Transverse colon (tissue), 4 donors: ENCODE data around the gene GRIK4.

Experiments used
- CTCF ChIP-seq, 5 experiments: fragments of 200-600 bp in 3 of 5; fragments of 450-650 bp in 2 of 5; sonication (generic) in 3 of 5; IDR thresholded peaks; 1 replicate in 2 of 5; 2 replicates in 3 of 5; pipeline ENCODE4 v1.5.1; 2016 to 2017; ENCODE audit warnings: antibody characterized with exemption in 5 of 5, inconsistent platforms in 3 of 5, mild to moderate bottlenecking in 2 of 5, moderate library complexity in 1 of 5
- EP300 ChIP-seq: sonication (generic); formaldehyde crosslinking; IDR thresholded peaks from one replicate; pipeline ENCODE4 v1.6.1; 2017; ENCODE audit warnings: antibody characterized with exemption, low read depth
- POLR2A ChIP-seq: fragments of 450-650 bp; IDR thresholded peaks from one replicate; pipeline ENCODE4 v1.6.1; 2016; ENCODE audit warnings: antibody characterized with exemption, mild to moderate bottlenecking, moderate library complexity
- POLR2AphosphoS5 ChIP-seq, 3 donors: sonication (generic); formaldehyde crosslinking; IDR thresholded peaks; one replicate each; pipeline ENCODE4 v1.6.1; 2016; ENCODE audit warnings: antibody characterized with exemption in 3 of 3

DNA sequence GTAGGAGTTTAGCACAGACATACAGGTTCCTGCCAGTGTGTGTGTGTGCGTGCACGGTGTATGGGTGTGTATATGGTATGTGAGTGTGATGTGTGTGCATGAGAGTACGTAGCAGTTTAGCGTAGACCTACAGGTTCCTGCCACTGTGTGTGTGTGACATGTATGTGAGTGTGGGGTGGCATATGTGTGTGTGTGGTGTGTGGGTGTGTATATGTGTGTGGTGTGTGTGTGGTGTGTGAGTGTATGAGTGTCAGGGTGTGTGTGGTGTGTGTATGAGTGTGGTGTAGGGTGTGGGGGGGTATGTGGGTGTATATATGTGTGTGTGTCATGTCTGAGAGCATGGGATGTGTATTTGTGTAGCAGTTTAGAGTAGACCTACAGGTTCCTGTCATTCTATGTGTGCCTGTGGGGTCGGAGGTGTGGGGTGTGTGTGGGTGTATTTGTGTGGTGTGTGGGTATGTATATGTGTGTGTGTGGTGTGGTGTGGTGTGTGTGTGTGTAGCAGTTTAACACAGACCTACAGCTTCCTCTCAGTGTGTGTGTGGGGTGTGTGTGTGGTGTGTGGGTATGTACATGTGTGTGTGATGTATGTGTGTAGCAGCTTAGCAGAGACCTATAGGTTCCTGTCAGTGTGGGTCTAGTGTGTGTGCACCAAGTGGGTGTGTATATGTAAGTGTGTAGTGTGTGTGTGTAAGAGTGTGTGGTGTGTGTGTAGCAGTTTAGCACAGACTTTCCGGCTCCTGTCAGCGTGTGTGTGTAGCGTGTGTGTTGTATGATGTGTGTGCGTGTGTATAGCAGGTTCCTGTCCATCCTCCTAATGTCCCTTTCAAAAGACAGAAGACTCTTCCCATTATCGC is 480.5 kb downstream of the GRIK4 start:
- TF ChIP-seq EP300 (no peak), CTCF (IDR thresholded peaks at IDR 0.05) (no peak), POLR2AphosphoS5 (IDR thresholded peaks at IDR 0.05) (no peak), POLR2A (no peak)
